OCI-M1 (cell line): ENCODE measurements around the gene CACNA1A.
A peak's percentile ranks its signal among the peaks of the same experiment; 100 is the strongest.

Source experiments
- DNase-seq: peaks from one replicate; lab custom pipeline; 2025; lab: John Stamatoyannopoulos, UW

CACNA1A gene

GRCh38 chr19:13234518-13234917 is 271.8 kb downstream of the CACNA1A start:
- peak; percentile 81 for DNase-seq

GRCh38 chr19:13231663-13232062 is 274.6 kb downstream of the CACNA1A start:
- DNase-seq, result no peak

- DNase-seq, result no peak
Observed at GRCh38 chr19:13229246-13229645, 277.0 kb downstream of the CACNA1A start.

GRCh38 chr19:13228561-13228960 is 277.7 kb downstream of the CACNA1A start:
- no peak for DNase-seq

GRCh38 chr19:13226983-13227382 is 279.3 kb downstream of the CACNA1A start:
- no peak for DNase-seq

GRCh38 chr19:13225973-13226865 is 280.1 kb downstream of the CACNA1A start:
- DNase-seq, result no peak

GRCh38 chr19:13225085-13225484 is 281.2 kb downstream of the CACNA1A start:
- DNase-seq, result no peak

- DNase-seq, result no peak
Observed at GRCh38 chr19:13220847-13221246, 285.4 kb downstream of the CACNA1A start.

- DNase-seq, result no peak
Observed at GRCh38 chr19:13215572-13216380, 290.5 kb downstream of the CACNA1A start.

- DNase-seq, result no peak
Observed at GRCh38 chr19:13214036-13214730, 292.1 kb downstream of the CACNA1A start.

- peak; percentile 59 for DNase-seq
Observed at GRCh38 chr19:13212759-13213330, 293.4 kb downstream of the CACNA1A start.

GRCh38 chr19:13211426-13212308 is 294.6 kb downstream of the CACNA1A start:
- no peak for DNase-seq

GRCh38 chr19:13210941-13211340 is 295.3 kb downstream of the CACNA1A start:
- DNase-seq, result no peak

GRCh38 chr19:13210339-13210775 is 295.9 kb downstream of the CACNA1A start:
- no peak for DNase-seq

- DNase-seq, result no peak
Observed at GRCh38 chr19:13209484-13210338, 296.6 kb downstream of the CACNA1A start.

GRCh38 chr19:13208672-13209483 is 297.4 kb downstream of the CACNA1A start:
- no peak for DNase-seq

GRCh38 chr19:13207846-13208671 is 298.2 kb downstream of the CACNA1A start:
- DNase-seq, result peak; percentile 61

GRCh38 chr19:13207237-13207845 is 298.9 kb downstream of the CACNA1A start:
- no peak for DNase-seq
